GM23248 (cell line): ENCODE data around the gene CHODL.

Experiments
- EZH2 ChIP-seq: fragments of 200-600 bp; sonication (generic); IDR thresholded peaks from 2 replicates; pipeline ENCODE4 v1.6.1; 2018; ENCODE audit warnings: antibody characterized with exemption, mild to moderate bottlenecking; ENCODE audit not compliant: insufficient read depth, poor library complexity, severe bottlenecking
- EZH2phosphoT487 ChIP-seq: fragments of 200-600 bp; sonication (generic); IDR thresholded peaks from 2 replicates; pipeline ENCODE4 v1.6.1; 2018; ENCODE audit warnings: antibody characterized with exemption, moderate library complexity, mild to moderate bottlenecking, low read depth; ENCODE audit not compliant: insufficient read depth

DNA sequence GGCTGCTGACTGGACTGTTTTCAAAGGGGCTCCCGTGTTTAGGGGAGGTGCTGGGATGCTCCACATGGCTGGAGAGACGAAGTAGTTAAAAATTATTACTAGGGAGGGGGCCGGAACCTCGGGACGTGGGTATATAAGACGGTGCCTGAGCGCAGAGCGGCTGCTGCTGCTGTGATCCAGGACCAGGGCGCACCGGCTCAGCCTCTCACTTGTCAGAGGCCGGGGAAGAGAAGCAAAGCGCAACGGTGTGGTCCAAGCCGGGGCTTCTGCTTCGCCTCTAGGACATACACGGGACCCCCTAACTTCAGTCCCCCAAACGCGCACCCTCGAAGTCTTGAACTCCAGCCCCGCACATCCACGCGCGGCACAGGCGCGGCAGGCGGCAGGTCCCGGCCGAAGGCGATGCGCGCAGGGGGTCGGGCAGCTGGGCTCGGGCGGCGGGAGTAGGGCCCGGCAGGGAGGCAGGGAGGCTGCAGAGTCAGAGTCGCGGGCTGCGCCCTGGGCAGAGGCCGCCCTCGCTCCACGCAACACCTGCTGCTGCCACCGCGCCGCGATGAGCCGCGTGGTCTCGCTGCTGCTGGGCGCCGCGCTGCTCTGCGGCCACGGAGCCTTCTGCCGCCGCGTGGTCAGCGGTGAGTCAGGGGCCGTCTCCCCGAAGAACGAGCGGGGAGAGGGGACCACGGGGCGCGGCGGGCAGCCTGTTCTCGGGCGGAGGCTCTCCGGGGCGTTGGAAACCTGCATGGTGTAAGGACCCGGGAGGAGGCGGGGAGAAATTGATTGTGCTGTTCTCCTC lies at the start of gene CHODL:
- TF ChIP-seq EZH2phosphoT487 (no peak), EZH2 (no peak)
